GM15510 (cell line): ENCODE results near the gene TBX1.

Experiments
- POLR2A ChIP-seq: IDR thresholded peaks from 3 replicates; pipeline ENCODE4 v1.6.1; 2011; ENCODE audit warnings: borderline replicate concordance; ENCODE audit not compliant: insufficient read length; ENCODE audit errors: extremely low read depth

Gene TBX1

GRCh38 chr22:19761725-19762567 lies 1.4 kb downstream of the TBX1 start:
- TF ChIP-seq POLR2A = no peak

- TF ChIP-seq POLR2A = no peak
Observed at GRCh38 chr22:19762568-19763457, 2.2 kb downstream of the TBX1 start.

GRCh38 chr22:19763458-19764298 lies 3.1 kb downstream of the TBX1 start:
- TF ChIP-seq POLR2A = no peak

GRCh38 chr22:19764299-19764593 lies 3.7 kb downstream of the TBX1 start:
- TF ChIP-seq POLR2A = no peak

- no peak for TF ChIP-seq POLR2A
Observed at GRCh38 chr22:19764636-19765476, 4.3 kb downstream of the TBX1 start.

- TF ChIP-seq POLR2A = no peak
Observed at GRCh38 chr22:19765477-19766239, 5.1 kb downstream of the TBX1 start.

- no peak for TF ChIP-seq POLR2A
Observed at GRCh38 chr22:19766240-19766510, 5.6 kb downstream of the TBX1 start.

GRCh38 chr22:19766511-19767426 lies 6.2 kb downstream of the TBX1 start:
- no peak for TF ChIP-seq POLR2A

- TF ChIP-seq POLR2A = no peak
Observed at GRCh38 chr22:19767427-19768341, 7.1 kb downstream of the TBX1 start.

GRCh38 chr22:19769393-19769715 lies 8.8 kb downstream of the TBX1 start:
- no peak for TF ChIP-seq POLR2A

GRCh38 chr22:19770349-19771220 lies 10.0 kb downstream of the TBX1 start:
- TF ChIP-seq POLR2A = no peak
